BLaER1 (cell line): ENCODE data around the gene SLC29A4.
"Not testable (repeated sequence)": the region's sequence is repeated elsewhere in the genome, so short reads cannot be mapped to it uniquely, and the experiment has no call there.

Experiments used
- H3K27ac ChIP-seq: shearing (Covaris generic); formaldehyde crosslinking; 2 replicates; pipeline ENCODE4 v1.8.1; 2022
- H3K27me3 ChIP-seq: shearing (Covaris generic); formaldehyde crosslinking; 2 replicates; pipeline ENCODE4 v1.8.1; 2022
- H3K36me3 ChIP-seq: shearing (Covaris generic); formaldehyde crosslinking; 2 replicates; pipeline ENCODE4 v1.8.1; 2022
- H3K4me1 ChIP-seq: shearing (Covaris generic); formaldehyde crosslinking; 2 replicates; pipeline ENCODE4 v1.8.1; 2022
- H3K4me2 ChIP-seq: shearing (Covaris generic); formaldehyde crosslinking; 2 replicates; pipeline ENCODE4 v1.8.1; 2022
- H3K4me3 ChIP-seq: shearing (Covaris generic); formaldehyde crosslinking; 2 replicates; pipeline ENCODE4 v1.8.1; 2022
- H3K9ac ChIP-seq: shearing (Covaris generic); formaldehyde crosslinking; 2 replicates; pipeline ENCODE4 v1.8.1; 2022
- H3K9me3 ChIP-seq: shearing (Covaris generic); formaldehyde crosslinking; 2 replicates; pipeline ENCODE4 v1.8.1; 2022
- H4K20me1 ChIP-seq: shearing (Covaris generic); formaldehyde crosslinking; 2 replicates; pipeline ENCODE4 v1.8.1; 2022
- Cebpa-rat ChIP-seq: shearing (Covaris generic); IDR thresholded peaks from 2 replicates; pipeline ENCODE4 v1.8.1; 2022

Gene SLC29A4

GRCh38 chr7:5309146-5309545 is 26.4 kb downstream of the SLC29A4 start:
- Histone ChIP-seq H4K20me1 (peaks cover 7% of the 10 kb centered on the region; the same call in 1 of the 2 replicates), H3K4me3 (no peak overlapping the region), H3K27ac (no peak overlapping the region), H3K9ac (no peak overlapping the region), H3K4me1 (no peaks in the 10 kb centered on the region), H3K9me3 (no peaks in the 10 kb centered on the region), H3K4me2 (no peak overlapping the region), H3K27me3 (no peaks in the 10 kb centered on the region), H3K36me3 (peaks cover 78% of the 10 kb centered on the region)
- no peak for TF ChIP-seq Cebpa-rat

- Histone ChIP-seq H3K27me3 (no peaks in the 10 kb centered on the region), H3K4me1 (no peaks in the 10 kb centered on the region), H3K36me3 (peaks cover 80% of the 10 kb centered on the region), H3K4me3 (no peak overlapping the region), H4K20me1 (peaks cover 7% of the 10 kb centered on the region; the same call in 1 of the 2 replicates), H3K9ac (no peak overlapping the region), H3K27ac (no peak overlapping the region), H3K4me2 (no peak overlapping the region), H3K9me3 (no peaks in the 10 kb centered on the region)
- no peak for TF ChIP-seq Cebpa-rat
Observed at GRCh38 chr7:5310822-5311405, 28.2 kb downstream of the SLC29A4 start.

- H3K4me1 ChIP-seq, H3K27me3 ChIP-seq, H3K9ac ChIP-seq, H3K4me3 ChIP-seq, H3K9me3 ChIP-seq, H4K20me1 ChIP-seq, H3K4me2 ChIP-seq, H3K27ac ChIP-seq: not testable (repeated sequence)
- H3K36me3 ChIP-seq = peaks cover 83% of the 10 kb centered on the region
Observed at GRCh38 chr7:5312276-5313070, 29.7 kb downstream of the SLC29A4 start.

- not testable (repeated sequence) for H3K27ac ChIP-seq, H3K4me1 ChIP-seq, H3K9ac ChIP-seq, H3K9me3 ChIP-seq, H3K27me3 ChIP-seq, H4K20me1 ChIP-seq, H3K4me2 ChIP-seq, H3K4me3 ChIP-seq
- peaks cover 82% of the 10 kb centered on the region for H3K36me3 ChIP-seq
Observed at GRCh38 chr7:5313076-5313885, 30.5 kb downstream of the SLC29A4 start.

GRCh38 chr7:5314864-5315263 is 32.1 kb downstream of the SLC29A4 start:
- H3K36me3 ChIP-seq = peaks cover 90% of the 10 kb centered on the region
- H3K4me3 ChIP-seq = no peak overlapping the region
- peaks cover 23% of the 10 kb centered on the region for H3K9me3 ChIP-seq
- no peaks in the 10 kb centered on the region for H3K27me3 ChIP-seq
- no peak for TF ChIP-seq Cebpa-rat
- H4K20me1 ChIP-seq = no peaks in the 10 kb centered on the region
- no peaks in the 10 kb centered on the region for H3K4me1 ChIP-seq
- no peak overlapping the region for H3K27ac ChIP-seq
- no peak overlapping the region for H3K4me2 ChIP-seq
- no peak overlapping the region for H3K9ac ChIP-seq

GRCh38 chr7:5315761-5316160 is 33.0 kb downstream of the SLC29A4 start:
- Histone ChIP-seq H3K27ac (no peak overlapping the region), H3K4me3 (no peak overlapping the region), H3K4me1 (no peaks in the 10 kb centered on the region), H4K20me1 (no peaks in the 10 kb centered on the region), H3K9ac (no peak overlapping the region), H3K27me3 (no peaks in the 10 kb centered on the region), H3K4me2 (no peak overlapping the region), H3K36me3 (peaks cover 90% of the 10 kb centered on the region), H3K9me3 (peaks cover 32% of the 10 kb centered on the region)
- no peak for TF ChIP-seq Cebpa-rat

- H3K27me3 ChIP-seq, H3K27ac ChIP-seq, H3K4me2 ChIP-seq, H3K4me3 ChIP-seq, H3K4me1 ChIP-seq, H4K20me1 ChIP-seq, H3K9ac ChIP-seq: not testable (repeated sequence)
- H3K9me3 ChIP-seq = peaks cover 37% of the 10 kb centered on the region
- peaks cover 89% of the 10 kb centered on the region for H3K36me3 ChIP-seq
Observed at GRCh38 chr7:5318613-5319012, 35.9 kb downstream of the SLC29A4 start.

- peaks cover 37% of the 10 kb centered on the region for H3K9me3 ChIP-seq
- H4K20me1 ChIP-seq = no peaks in the 10 kb centered on the region
- no peak overlapping the region for H3K9ac ChIP-seq
- H3K36me3 ChIP-seq = peaks cover 72% of the 10 kb centered on the region
- H3K4me2 ChIP-seq = no peak overlapping the region
- no peak overlapping the region for H3K27ac ChIP-seq
- TF ChIP-seq Cebpa-rat = no peak
- no peak overlapping the region for H3K4me3 ChIP-seq
- no peaks in the 10 kb centered on the region for H3K27me3 ChIP-seq
- peaks cover 27% of the 10 kb centered on the region for H3K4me1 ChIP-seq
Observed at GRCh38 chr7:5320391-5320790, 37.6 kb downstream of the SLC29A4 start.

GRCh38 chr7:5320802-5321396 is 38.2 kb downstream of the SLC29A4 start:
- Histone ChIP-seq H4K20me1 (no peaks in the 10 kb centered on the region), H3K27ac (no peak overlapping the region), H3K4me1 (peaks cover 32% of the 10 kb centered on the region), H3K27me3 (no peaks in the 10 kb centered on the region), H3K9me3 (peaks cover 37% of the 10 kb centered on the region), H3K4me3 (no peak overlapping the region), H3K4me2 (no peak overlapping the region), H3K9ac (no peak overlapping the region), H3K36me3 (peaks cover 67% of the 10 kb centered on the region)
- TF ChIP-seq Cebpa-rat = no peak
